Right renal pelvis (tissue), 4 donors: ENCODE measurements around the gene GTF2F2. TPM values are rescaled to one million over a fixed set of nuclear protein-coding genes. Genes with fewer than 3 reads are reported as not detected.

ENCODE experiments used
- DNase-seq, 4 donors: peaks; one replicate each; pipeline ENCODE4 v3.0.0-alpha.2; 2013; ENCODE audit warnings: low read depth in 4 of 4, low spot score in 3 of 4, missing footprints in 1 of 4
- polyA plus RNA-seq, 4 donors: library from polyadenylated mRNA; unstranded; fragments of 120-200 nt; gene quantifications; one replicate each; pipeline ENCODE4 v1.2.1, GENCODE V29; 2013; ENCODE audit not compliant: insufficient read length in 4 of 4

Gene GTF2F2
- polyA plus RNA-seq, 4 donors: 28.3 to 30.5 (median 29.8) TPM

DNA sequence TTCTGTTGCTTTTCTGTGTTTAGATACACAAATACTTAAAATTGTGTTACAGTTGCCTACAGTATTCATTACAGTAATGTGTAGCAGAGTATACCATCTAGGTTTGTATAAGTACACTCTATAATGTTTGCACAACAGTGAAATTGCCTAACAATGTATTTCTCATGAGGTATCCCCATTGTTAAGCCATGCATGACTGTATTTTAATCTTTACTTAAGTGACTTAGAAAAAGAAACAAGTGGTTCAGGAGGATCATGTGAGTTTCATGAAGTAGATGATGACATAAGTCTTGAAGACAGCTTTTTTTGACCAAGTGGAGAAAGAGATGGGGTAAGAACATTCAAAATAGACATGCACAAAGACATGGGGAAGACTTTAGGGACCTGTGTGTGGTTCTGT is 88.9 kb downstream of the GTF2F2 start:
- DNase-seq: no peak

- DNase-seq: no peak
Observed at GRCh38 chr13:45215392-45216077, 95.2 kb downstream of the GTF2F2 start.

GRCh38 chr13:45216193-45216592 is 95.9 kb downstream of the GTF2F2 start:
- no peak for DNase-seq

DNA sequence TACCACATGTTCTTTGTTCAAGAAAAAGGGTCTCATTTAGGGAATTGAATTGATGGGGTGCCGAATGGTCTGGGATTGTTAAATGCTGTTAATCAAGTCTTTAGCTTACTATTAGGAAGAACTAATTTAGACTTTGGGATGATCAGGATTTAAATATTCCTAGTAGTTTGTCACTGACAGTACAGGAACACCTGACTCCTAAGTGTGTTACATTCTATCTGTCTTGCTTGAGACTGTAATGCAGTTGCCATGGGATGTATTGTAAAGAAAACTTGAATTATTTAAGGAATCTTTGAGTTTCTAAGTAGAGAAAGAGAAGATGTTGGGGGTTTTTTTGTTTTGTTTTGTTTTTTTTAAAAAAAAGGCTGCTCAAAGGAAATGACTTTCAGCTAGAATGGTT is 98.4 kb downstream of the GTF2F2 start:
- DNase-seq: no peak

DNA sequence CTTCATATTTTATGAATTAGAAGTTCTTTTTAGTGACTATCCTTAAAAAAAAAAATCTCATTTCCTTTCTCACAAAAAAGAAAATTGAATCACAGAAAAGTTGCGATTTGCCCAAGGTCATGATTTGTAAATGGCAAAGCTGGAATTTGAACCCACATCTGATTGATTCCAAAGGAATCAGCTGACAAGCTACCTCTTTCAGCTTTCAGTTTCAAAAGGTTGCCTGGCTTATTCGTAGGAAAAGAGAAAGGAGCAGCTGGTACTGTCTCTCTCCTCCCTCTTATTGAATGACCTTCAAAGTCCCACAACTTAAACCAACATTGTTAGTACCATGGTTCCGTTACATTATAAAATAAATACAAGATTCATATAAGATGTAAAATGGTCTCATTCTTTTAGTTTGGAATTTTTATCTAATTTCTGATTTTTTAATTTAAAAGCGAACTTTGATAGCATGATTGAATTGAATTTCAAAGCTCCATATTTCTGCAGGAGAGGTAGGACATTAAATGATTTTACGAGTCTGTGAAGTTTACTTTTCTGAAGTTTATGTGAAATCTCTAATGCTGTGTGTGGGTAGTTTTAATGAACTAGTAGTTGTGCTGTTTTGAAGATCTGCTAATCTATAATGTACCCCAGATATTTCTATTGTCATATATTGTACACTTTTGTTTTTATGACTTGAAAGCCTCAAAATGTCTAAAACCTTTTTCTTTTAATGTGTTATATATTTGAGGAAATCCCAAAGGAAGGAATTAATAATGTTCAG is 99.0 kb downstream of the GTF2F2 start:
- DNase-seq: no peak

- no peak for DNase-seq
Observed at GRCh38 chr13:45219938-45220375, 99.6 kb downstream of the GTF2F2 start.

DNA sequence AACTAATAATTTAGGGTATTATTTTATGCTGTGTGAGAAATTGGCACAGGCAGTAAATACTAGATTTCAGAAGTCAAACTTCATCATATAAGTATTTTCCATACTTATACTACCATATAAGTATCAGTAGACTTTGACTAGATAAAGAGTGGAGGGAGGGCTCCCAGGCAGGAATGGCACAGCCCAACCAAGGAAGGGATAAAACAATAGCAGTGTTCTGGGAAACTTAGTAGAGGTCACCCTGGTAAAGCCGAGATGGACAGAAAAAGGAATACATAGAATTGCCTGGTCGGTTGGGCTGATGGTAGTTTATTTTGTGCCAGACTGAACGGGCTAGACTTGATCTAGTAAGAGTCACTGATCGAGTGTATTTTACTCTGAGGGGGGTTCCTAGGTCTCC is 100.1 kb downstream of the GTF2F2 start:
- no peak for DNase-seq

DNA sequence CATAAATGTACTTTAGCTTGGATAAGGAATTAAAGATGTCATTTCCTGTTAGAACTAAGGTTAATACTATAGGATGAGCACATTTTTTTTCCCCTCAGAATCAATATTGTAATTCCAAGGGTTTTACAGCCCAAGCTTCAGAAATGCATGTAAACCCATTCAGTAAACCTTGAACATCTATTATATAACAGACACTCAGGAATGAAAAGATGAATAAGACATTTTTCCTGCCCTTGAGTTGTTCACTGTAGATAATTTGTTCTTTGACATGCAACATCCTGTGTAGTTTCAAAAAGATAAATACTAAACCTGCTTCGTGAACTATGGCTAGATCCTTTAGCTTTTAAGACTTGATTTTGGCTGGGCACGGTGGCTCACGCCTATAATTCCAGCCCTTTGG is 102.2 kb downstream of the GTF2F2 start:
- DNase-seq: no peak

GRCh38 chr13:45222919-45223318 is 102.6 kb downstream of the GTF2F2 start:
- DNase-seq: no peak

DNA sequence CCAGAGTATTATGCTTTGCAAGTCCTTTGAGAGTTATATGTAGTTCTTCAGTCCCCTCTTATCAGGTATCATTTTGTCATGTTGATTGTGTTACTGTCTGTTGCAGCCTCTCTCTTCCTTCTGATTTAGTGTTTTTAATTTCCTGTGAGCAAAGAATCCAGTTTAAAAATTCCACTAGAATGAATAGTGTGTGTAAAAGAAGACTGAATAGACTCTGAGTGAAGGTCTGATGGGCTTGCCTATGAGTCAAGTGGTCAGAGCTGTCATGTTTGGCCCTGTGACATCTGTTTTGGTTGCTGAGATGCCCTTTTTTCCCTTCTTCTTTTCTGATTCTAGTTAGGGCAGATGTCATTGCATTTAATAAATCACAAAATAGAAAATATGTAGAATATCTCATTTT is 103.9 kb downstream of the GTF2F2 start:
- DNase-seq: no peak

DNA sequence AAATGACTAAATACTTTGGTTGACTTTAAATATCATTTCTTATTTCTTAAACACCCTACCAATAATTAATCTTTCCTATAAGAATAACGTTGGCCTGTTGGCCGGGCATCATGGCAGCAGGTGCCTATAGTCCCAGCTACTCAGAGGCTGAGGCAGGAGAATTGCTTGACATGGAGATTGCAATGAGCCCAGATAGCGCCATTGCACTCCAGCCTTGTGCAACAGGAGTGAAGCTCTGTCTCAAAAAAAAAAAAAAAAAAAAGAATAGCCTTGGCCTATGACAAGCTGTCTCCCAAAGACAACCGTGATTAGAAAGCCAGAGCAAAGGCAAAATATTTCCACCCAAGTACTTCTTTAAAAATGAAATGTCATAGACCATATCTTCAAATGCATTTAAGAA is 105.1 kb downstream of the GTF2F2 start:
- DNase-seq: no peak

- no peak for DNase-seq
Observed at GRCh38 chr13:45226024-45226423, 105.7 kb downstream of the GTF2F2 start.

DNA sequence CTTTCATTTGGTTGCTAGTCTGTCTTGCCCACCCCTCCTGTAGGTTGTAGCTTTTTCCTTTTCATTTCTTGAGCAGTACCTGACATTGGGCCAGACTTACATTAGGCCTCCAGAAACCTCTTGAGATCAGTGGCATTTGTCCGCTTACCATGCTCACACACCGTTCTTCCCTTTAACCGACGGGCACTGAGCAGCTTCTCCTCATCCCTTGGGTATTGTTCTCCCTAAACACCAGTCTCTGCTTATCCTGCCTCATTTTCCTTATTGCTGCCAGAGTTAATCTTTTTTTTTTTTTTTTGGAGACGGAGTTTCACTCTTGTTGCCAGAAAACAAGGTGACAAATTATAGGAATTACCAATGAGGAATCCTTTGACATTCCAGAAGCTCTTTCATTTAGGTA is 107.7 kb downstream of the GTF2F2 start:
- no peak for DNase-seq

DNA sequence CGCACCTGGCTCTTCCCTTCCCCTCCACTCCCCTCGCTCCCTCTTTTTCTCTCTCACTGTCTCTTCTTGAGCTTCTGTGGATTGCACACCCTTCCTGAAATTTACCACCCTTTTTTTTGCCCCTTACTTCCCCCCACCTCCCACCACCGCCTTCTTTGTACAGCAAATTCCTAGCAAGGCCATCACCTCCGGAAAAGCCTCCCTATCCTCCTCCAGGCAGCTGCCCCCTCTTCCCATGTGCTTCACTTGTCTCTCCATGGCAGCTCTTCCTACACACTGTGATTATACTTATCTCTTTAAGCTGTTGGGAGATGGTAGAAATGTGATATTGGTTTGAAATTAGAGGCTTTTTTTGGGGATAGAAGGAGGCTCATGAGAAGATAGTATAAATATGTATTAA is 108.9 kb downstream of the GTF2F2 start:
- no peak for DNase-seq

DNA sequence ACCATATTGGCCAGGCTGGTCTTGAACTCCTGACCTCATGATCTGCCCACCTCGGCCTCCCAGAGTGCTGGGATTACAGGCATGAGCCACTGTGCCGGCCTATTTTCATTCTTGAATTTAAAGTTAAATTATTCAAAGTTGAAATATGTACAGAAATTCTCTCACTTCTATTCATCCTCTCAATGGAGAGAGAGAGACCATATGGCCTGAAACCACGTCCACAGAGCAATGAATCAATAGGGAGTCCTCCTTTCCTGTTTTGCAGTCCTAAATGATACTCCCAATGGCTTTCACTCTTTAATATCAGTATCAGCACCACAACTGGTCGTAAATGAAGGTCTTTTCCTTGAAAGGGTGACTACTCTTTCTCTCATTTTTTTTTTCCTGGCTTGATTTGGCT is 111.0 kb downstream of the GTF2F2 start:
- no peak for DNase-seq

GRCh38 chr13:45231722-45232121 is 111.4 kb downstream of the GTF2F2 start:
- no peak for DNase-seq

DNA sequence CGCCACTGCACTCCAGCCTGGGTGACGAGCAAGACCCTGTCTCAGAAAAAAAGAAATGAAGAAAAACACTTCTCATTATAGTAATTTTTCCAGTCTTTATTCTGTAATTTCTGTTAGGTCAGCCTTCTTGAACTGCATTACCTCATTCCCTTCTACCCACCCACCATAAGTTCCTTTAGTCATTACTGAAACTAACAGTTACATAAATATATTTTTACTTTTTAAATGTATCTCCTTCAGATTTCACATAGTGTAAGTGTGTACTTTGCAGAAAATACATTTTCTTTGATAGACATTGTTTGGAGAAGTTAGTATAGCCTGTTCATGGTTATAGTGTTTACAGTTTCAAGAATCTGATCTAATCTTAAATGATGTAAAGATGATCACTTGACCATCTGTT is 112.3 kb downstream of the GTF2F2 start:
- DNase-seq: no peak

DNA sequence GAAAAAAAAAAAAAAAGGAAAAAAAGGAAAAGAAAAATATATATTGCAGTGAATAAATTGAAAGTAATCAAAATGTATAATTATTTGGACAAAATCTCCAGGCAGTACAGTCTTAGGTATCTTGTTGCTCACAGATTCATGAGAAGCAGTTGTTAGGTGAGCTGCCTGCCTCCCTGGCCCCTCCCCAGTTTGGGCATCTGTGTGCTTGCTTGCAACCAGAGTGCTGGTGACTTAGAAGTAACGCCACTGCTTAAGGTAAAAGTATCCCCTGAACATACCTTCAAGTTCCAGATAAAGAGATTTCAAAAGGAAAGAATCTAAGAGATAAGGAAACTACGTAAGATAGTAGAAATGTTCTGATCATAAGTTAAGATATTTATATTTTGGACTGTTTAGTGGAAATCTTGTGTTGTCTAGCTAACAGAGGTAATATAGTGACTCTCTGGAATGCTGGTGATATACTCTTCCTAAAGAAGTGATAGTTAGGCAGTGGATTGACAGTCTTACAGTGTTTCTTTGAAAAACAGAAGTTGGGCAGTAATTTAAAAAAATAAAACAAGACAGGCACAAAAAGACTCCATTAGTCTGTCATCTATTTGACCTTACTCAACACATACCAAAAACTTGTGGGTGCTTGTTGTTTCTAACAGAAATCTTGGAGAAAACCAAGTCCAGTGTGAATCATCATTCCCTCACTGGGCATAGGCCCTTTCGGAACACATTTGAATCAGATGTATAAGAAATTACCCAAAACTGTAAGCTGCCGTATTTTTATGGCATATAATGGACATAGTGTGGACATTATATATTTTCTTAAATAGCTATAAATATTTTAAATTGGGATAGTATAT is 118.9 kb downstream of the GTF2F2 start:
- no peak for DNase-seq

- no peak for DNase-seq
Observed at GRCh38 chr13:45240143-45240542, 119.8 kb downstream of the GTF2F2 start.

GRCh38 chr13:45242070-45242469 is 121.8 kb downstream of the GTF2F2 start:
- DNase-seq: no peak

DNA sequence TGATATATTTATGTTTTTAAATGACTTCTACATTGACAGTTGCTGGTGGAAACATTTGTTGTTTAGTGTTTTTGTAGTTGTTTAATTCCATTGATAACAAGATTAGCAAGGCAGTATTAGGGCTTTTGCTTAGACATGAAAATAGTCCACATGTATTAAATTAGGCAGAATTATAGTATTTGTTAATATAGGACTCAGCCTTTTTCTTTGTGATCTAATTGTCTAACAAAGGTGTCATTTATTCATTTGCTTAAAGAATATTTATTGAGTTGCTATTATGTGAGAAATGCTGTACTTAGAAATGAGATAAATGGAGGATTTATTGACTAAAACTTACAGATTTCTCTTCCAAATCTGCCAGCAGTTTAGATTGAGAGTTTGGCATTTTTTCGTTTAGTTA is 122.2 kb downstream of the GTF2F2 start:
- DNase-seq: no peak
